Common myeloid progenitor, CD34-positive (primary cell): ENCODE measurements around the gene ZNF827.

Experiments
- CTCF ChIA-PET: fragments of 350-600 bp; sonication (Branson Sonifier 250); formaldehyde crosslinking; loops from one replicate; lab custom pipeline; 2021; ENCODE audit warnings: antibody characterized with exemption; lab: Charles Lee
- POLR2A ChIA-PET: fragments of 350-600 bp; sonication (Branson Sonifier 250); formaldehyde crosslinking; loops from one replicate; lab custom pipeline; 2021; ENCODE audit warnings: antibody characterized with exemption; lab: Charles Lee
- DNase-seq, 3 donors: peaks; one replicate each; pipeline versions ENCODE4 v3.0.0 to v3.0.0-alpha.2; 2013
- H3K27ac ChIP-seq, 2 experiments: 1 replicate in 1 of 2; 2 replicates in 1 of 2; pipeline ENCODE4 v1.7.0; 2013; ENCODE audit warnings: inconsistent platforms in 2 of 2, low read length in 2 of 2, mild to moderate bottlenecking in 2 of 2, low read depth in 1 of 2, moderate library complexity in 1 of 2; ENCODE audit not compliant: severe bottlenecking in 2 of 2, insufficient read depth in 1 of 2, poor library complexity in 1 of 2
- H3K27me3 ChIP-seq, 5 experiments: replicated peaks in 2 of 5; 1 replicate in 3 of 5; 2 replicates in 2 of 5; pipeline versions ENCODE4 v1.6.1 to v1.7.0; 2013; ENCODE audit warnings: low read length in 4 of 5, mild to moderate bottlenecking in 2 of 5, moderate library complexity in 2 of 5, inconsistent platforms in 1 of 5; ENCODE audit not compliant: insufficient read depth in 5 of 5, control insufficient read depth in 4 of 5
- H3K36me3 ChIP-seq, 4 experiments: 1 replicate in 2 of 4; 2 replicates in 2 of 4; pipeline versions ENCODE4 v1.6.1 to v1.7.0; 2013; ENCODE audit warnings: low read length in 3 of 4, control low read depth in 1 of 4, mild to moderate bottlenecking in 1 of 4; ENCODE audit not compliant: control insufficient read depth in 4 of 4, insufficient read depth in 4 of 4
- H3K4me1 ChIP-seq, 4 experiments: 1 replicate in 3 of 4; 2 replicates in 1 of 4; pipeline versions ENCODE4 v1.6.1 to v1.7.1; 2013; ENCODE audit warnings: low read length in 3 of 4, mild to moderate bottlenecking in 3 of 4, control low read depth in 1 of 4, inconsistent platforms in 1 of 4, moderate library complexity in 1 of 4; ENCODE audit not compliant: control insufficient read depth in 4 of 4, insufficient read depth in 4 of 4; ENCODE audit errors: control extremely low read depth in 1 of 4
- H3K4me3 ChIP-seq, 7 experiments: 1 replicate in 4 of 7; 2 replicates in 3 of 7; pipeline versions ENCODE4 v1.5.1 to v1.7.0; 2013; ENCODE audit warnings: mild to moderate bottlenecking in 7 of 7, low read length in 6 of 7, moderate library complexity in 6 of 7, inconsistent platforms in 2 of 7, low read depth in 2 of 7, control low read depth in 1 of 7; ENCODE audit not compliant: insufficient read depth in 4 of 7, control insufficient read depth in 1 of 7; ENCODE audit errors: extremely low read depth in 1 of 7
- H3K9me3 ChIP-seq, 5 experiments: 1 replicate in 4 of 5; 2 replicates in 1 of 5; pipeline versions ENCODE4 v1.6.1 to v1.7.1; 2013; ENCODE audit warnings: low read length in 4 of 5, mild to moderate bottlenecking in 2 of 5, inconsistent platforms in 1 of 5, low read depth in 1 of 5, moderate library complexity in 1 of 5; ENCODE audit not compliant: control insufficient read depth in 4 of 5, insufficient read depth in 2 of 5; ENCODE audit errors: control extremely low read depth in 1 of 5
- WGBS: methylation state at CpG from one replicate; pipeline ENCODE4 v1.1.5; 2013; ENCODE audit not compliant: insufficient coverage; 5-methylcytosine and 5-hydroxymethylcytosine counted together

ZNF827 gene

DNA sequence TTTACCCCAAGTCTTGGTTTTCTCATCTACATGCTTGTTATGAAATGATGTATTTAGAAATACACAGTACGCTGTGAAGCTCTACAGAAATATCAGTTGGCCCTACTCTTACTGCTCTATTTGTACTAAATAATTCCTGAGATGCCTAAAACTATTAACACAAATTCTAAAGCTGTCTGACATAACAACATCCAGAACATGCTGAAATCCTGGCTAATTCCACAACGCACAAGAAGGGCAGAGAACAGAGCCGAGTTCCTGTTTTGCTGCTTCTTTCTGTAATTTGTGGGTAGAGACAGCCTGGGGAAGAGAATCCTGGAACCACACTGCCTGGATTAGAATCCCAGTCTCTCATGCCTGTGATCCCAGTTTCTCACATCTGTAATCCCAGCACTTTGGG, 59.0 kb downstream of the ZNF827 start:
- ChIA-PET POLR2A (no interaction called here), CTCF (interaction anchor here (0.8 to 2.1 kb wide), 3 partner anchors 10 to 14 kb away, joined by 3 to 8 read pairs (median 8); no protein-coding TSS in a partner anchor)
- no peak overlapping the region for H3K4me3 ChIP-seq
- DNase-seq: peak in 2 of 3 donors; percentile 10 to 48
- no peaks in the 10 kb centered on the region for H3K9me3 ChIP-seq
- peaks cover 21 to 67% (median 53%) of the 10 kb centered on the region in 4 experiments for H3K4me1 ChIP-seq
- peak overlapping the region in 1 of 2 experiments; percentile 4 for H3K27ac ChIP-seq
- H3K27me3 ChIP-seq: no peaks in the 10 kb centered on the region
- no CpG with 5 or more reads among the region's 3 CpGs for WGBS
- peaks cover 0 to 7% (median 2%) of the 10 kb centered on the region in 4 experiments for H3K36me3 ChIP-seq

DNA sequence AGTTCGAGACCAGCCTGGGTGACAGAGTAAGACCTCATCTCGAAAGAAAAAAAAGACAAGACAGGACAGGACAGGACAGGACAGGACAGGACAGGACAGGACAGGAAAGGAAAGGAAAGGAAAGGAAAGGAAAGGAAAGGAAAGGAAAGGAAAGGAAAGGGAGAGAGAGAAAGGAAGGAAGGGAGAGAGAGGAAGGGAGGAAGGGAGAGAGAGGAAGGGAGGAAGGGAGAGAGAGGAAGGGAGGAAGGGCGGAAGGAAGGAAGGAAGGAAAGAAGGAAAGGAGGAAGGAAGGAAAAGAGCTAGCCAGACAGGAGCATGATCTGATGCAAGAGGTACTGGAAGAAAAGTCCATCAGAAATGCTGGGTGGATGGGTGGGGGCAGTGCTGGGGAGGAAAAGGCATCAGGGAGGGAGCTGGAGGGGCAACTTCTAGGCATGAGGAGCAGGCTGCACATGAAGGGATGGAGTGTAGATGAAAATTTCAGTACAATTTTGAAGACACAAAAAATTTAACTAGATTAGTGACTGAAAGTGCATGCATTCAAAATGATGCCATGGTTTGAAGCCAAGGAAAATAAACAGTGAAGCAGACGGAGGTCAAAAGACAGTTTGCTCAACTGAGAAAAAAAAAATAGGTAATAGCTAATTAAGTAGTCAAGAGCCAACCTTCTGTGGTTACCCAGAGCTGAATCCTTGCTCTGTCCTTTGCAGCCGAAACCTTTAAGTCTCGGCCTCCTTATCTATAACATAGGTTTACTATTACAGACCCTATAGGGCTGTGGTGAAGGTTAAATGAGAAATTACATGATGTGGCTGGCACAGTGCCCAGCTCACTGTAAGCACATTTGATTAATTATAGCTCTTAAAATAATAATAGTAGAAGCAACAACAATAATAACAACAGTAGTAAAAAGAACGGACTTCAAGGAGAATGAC, 59.9 kb downstream of the ZNF827 start:
- Histone ChIP-seq H3K4me1 (peaks cover 21 to 71% (median 57%) of the 10 kb centered on the region in 4 experiments), H3K27me3 (no peaks in the 10 kb centered on the region), H3K36me3 (peaks cover 0 to 7% (median 1%) of the 10 kb centered on the region in 4 experiments), H3K27ac (peak overlapping the region in 1 of 2 experiments; percentile 4), H3K9me3 (no peaks in the 10 kb centered on the region), H3K4me3 (no peak overlapping the region)
- CTCF ChIA-PET: interaction anchor here (0.8 to 2.1 kb wide), 4 partner anchors 9 to 15 kb away, joined by 3 to 8 read pairs (median 8); no protein-coding TSS in a partner anchor
- WGBS: 93% methylated on average over 3 of the region's 7 CpGs
- no peak for DNase-seq
- POLR2A ChIA-PET: no interaction called here

DNA sequence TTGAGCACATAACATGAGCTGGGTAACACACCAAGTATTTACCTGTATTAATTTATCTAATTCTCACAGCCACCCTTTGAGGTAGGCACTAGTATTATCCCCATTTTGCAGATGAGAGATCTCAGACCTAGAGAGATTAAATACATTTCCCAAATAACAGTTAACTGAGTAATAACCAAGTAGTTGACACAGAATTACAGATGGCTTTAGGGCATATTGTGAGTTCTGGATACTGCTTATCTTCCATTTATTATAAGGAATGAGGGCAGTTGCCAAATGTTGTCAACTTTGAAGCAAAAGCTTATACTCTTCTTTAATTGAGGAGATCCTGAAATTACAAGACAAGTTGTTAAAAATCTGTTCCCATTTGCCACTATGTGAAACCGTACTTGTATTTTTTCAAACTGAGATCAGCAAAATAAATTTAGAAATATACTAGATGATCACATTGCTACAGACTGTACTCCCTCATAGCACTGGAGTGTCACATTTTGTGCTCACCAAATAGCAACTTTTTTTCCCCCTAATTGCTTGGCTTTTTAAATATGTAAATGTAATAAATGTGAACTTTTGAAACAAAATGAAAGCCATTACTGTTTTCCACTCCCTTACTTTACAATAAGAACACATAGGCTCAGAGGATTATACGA, 62.0 kb downstream of the ZNF827 start:
- H3K4me3 ChIP-seq: no peak overlapping the region
- peaks cover 0 to 7% (median 1%) of the 10 kb centered on the region in 4 experiments for H3K36me3 ChIP-seq
- no peaks in the 10 kb centered on the region for H3K9me3 ChIP-seq
- ChIA-PET POLR2A (interaction anchor here (0.5 kb wide), 1 partner anchor 128 kb away, joined by 3 read pairs; no protein-coding TSS in a partner anchor), CTCF (interaction anchor here (0.9 to 1.4 kb wide), 2 partner anchors 13 to 14 kb away, joined by 3 to 4 read pairs; no protein-coding TSS in a partner anchor)
- no peaks in the 10 kb centered on the region for H3K27me3 ChIP-seq
- no peak for DNase-seq
- WGBS: no CpG with 5 or more reads among the region's 2 CpGs
- H3K27ac ChIP-seq: no peak overlapping the region
- peaks cover 14 to 59% (median 44%) of the 10 kb centered on the region in 4 experiments for H3K4me1 ChIP-seq

GRCh38 chr4:145873901-145874300, 64.7 kb downstream of the ZNF827 start:
- Histone ChIP-seq H3K36me3 (peaks cover 0 to 7% (median 1%) of the 10 kb centered on the region in 4 experiments), H3K9me3 (no peaks in the 10 kb centered on the region), H3K27ac (no peak overlapping the region), H3K4me3 (no peak overlapping the region), H3K27me3 (no peaks in the 10 kb centered on the region), H3K4me1 (peaks cover 3 to 50% (median 39%) of the 10 kb centered on the region in 4 experiments)
- CTCF ChIA-PET: interaction anchor here (1.8 kb wide), 1 partner anchor 13 kb away, joined by 8 read pairs; no protein-coding TSS in a partner anchor
- POLR2A ChIA-PET: no interaction called here
- DNase-seq: peak in 2 of 3 donors; percentile 27 to 66

DNA sequence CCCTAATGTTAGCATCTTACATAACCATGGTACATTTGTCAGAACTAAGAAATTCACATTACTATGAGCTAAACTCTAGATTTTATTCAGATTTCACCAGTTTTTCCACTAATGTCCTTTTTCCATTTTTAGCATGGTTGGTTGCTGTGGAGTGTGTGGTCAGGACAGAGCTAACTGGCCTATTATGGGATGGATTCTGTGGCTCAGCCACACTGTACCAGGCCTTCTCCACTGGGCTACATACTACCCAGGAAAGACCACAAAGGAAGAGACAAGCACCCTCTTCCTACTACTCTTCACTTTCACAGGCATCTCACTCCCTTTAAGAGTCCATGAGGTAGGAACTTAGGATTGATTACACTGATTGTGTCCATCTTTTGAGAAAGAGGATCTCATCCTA, 67.4 kb downstream of the ZNF827 start:
- H3K4me1 ChIP-seq: peaks cover 3 to 41% (median 35%) of the 10 kb centered on the region in 4 experiments
- no peak overlapping the region for H3K4me3 ChIP-seq
- H3K36me3 ChIP-seq: peaks cover 0 to 6% (median 1%) of the 10 kb centered on the region in 4 experiments
- peak in 1 of 3 donors; percentile 13 for DNase-seq
- H3K27me3 ChIP-seq: no peaks in the 10 kb centered on the region
- no peaks in the 10 kb centered on the region for H3K9me3 ChIP-seq
- H3K27ac ChIP-seq: no peak overlapping the region
- POLR2A ChIA-PET: no interaction called here
- CTCF ChIA-PET: interaction anchor here (1.7 to 1.8 kb wide), 2 partner anchors 13 to 31 kb away, joined by 4 read pairs; no protein-coding TSS in a partner anchor

- H3K4me1 ChIP-seq: peaks cover 4 to 46% (median 40%) of the 10 kb centered on the region in 4 experiments
- ChIA-PET CTCF (interaction anchor here (1.1 to 1.8 kb wide), 3 partner anchors 12 to 30 kb away, joined by 4 read pairs; no protein-coding TSS in a partner anchor), POLR2A (interaction anchor here (0.6 kb wide), 1 partner anchor 60 kb away, joined by 3 read pairs; no protein-coding TSS in a partner anchor)
- peak in 1 of 3 donors; percentile 29 for DNase-seq
- H3K36me3 ChIP-seq: peaks cover 0 to 4% (median 1%) of the 10 kb centered on the region in 4 experiments
- 36% methylated on average over 6 of the region's 9 CpGs for WGBS
- H3K9me3 ChIP-seq: no peaks in the 10 kb centered on the region
- H3K4me3 ChIP-seq: peak overlapping the region in 3 of 7 experiments; percentile 17 to 49 (median 19)
- H3K27ac ChIP-seq: peak overlapping the region in 1 of 2 experiments; percentile 2
- no peaks in the 10 kb centered on the region for H3K27me3 ChIP-seq
Observed at GRCh38 chr4:145870155-145871020, 68.2 kb downstream of the ZNF827 start.
